Skeletal muscle satellite cell (primary cell): ENCODE data around the gene PCDHB1. TPM values are rescaled to one million over a fixed set of nuclear protein-coding genes. Genes with fewer than 3 reads are reported as not detected.

Source experiments
- H3K27me3 ChIP-seq: 2 replicates; pipeline ENCODE4 v1.7.0; 2013; ENCODE audit warnings: low read length; ENCODE audit not compliant: control insufficient read depth, insufficient read depth
- H3K36me3 ChIP-seq: 2 replicates; pipeline ENCODE4 v1.7.0; 2013; ENCODE audit warnings: mild to moderate bottlenecking, control low read depth, low read length; ENCODE audit not compliant: insufficient read depth
- H3K4me1 ChIP-seq: 2 replicates; pipeline ENCODE4 v1.7.0; 2013; ENCODE audit warnings: low read length; ENCODE audit not compliant: control insufficient read depth, insufficient read depth
- H3K4me2 ChIP-seq: 2 replicates; pipeline ENCODE4 v1.7.0; 2013; ENCODE audit warnings: mild to moderate bottlenecking, low read length
- H3K4me3 ChIP-seq: 2 replicates; pipeline ENCODE4 v1.7.0; 2013; ENCODE audit warnings: low read length
- H3K9ac ChIP-seq: 2 replicates; pipeline ENCODE4 v1.7.0; 2013; ENCODE audit warnings: mild to moderate bottlenecking, low read depth, low read length, moderate library complexity
- H3K9me3 ChIP-seq: replicated peaks from 2 replicates; pipeline ENCODE4 v1.7.0; 2013; ENCODE audit warnings: mild to moderate bottlenecking, control low read depth, low read length
- total RNA-seq: library from RNA; depleted of rRNA; stranded (reverse); fragments of >200 nt; gene quantifications from 2 replicates; pipeline ENCODE4 v1.2.3, GENCODE V29; 2012; rRNA removed

Gene PCDHB1, protein sequence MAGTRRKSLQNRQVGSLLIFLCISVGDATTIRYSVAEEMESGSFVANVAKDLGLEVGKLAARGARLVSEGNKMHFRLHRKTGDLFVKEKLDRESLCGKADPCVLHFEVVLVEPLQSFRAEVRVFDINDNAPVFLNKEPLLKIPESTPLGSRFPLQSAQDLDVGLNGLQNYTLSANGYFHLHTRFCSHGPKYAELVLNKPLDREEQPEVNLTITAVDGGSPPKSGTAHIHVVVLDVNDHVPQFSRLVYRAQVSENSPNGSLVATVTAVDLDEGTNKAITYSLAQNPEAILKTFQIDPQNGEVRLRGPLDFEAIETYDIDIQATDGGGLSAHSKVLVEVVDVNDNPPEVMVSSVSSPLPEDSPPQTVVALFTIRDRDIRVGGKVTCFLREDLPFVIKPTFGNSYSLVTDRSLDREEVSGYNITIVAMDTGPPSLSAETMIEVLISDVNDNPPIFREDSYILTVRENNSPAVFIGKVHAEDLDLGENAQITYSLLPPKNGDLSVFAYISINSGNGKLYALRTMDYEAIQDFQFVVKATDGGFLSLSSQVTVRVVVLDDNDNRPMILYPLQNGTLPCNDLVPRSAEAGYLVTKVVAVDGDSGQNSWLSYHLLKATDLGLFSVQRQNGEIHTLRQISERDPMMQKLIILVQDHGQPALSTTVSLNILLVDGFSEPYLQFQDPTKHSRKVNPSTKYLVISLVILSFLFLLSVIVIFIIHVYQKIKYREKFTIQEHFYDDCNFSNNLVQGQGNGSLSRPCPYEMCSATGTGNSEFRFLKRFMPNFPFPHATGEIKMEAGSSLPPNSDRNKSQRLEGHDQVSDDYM
- total RNA-seq, result not detected in 2 replicates

DNA sequence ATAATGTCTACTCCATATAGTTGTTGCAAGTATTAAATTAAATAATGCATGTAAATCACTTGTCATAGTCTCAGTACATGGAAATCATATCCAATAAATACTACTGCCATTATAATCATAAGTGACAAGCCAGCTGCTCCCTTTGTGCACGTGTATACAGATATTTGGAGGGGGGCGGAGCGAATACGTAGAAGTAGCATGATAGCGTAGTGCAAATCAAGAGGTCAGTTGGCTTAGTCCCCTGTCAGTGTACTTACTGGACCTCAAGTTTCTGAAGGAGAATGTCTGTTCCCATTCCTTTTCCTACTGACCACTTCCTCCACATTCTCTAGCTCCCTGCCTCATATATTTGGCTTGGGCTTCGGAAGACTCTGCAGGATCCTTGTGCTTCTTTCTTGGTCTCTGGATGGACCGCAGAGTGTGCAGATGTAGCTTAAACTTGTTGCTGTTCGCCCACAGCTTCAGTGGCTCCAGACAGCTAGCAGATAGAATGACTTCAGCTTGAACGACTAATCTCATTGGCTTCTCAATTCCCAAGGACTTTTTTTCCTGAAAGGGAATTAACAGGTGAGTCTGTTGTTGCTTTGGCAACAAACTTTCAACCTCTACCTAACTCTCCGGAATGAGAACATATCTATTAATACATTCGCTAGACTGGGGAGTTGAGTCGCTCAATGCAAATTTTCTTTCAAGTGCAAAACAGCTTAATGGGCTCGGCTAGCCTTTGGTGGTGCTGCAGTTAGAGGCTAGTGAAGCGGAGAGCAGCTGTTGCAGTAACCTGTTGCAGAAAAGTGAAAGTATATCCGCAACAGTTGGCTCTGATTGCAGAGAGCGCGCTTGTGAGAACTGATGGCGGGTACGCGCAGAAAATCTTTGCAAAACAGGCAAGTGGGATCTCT is at the start of gene PCDHB1:
TSS of gene PCDHB1 (plus strand) at position 753 of the 899 bp plus-strand sequence. CDS start at position 850, 97 bp downstream.
- Histone ChIP-seq H3K27me3 (peaks cover 8% of the 10 kb centered on the region), H3K9ac (no peak within 1 kb of the TSS), H3K4me3 (peak within 1 kb of the TSS; percentile 59), H3K36me3 (no peaks in the 10 kb centered on the region), H3K4me2 (peak within 1 kb of the TSS; percentile 66), H3K4me1 (no peaks in the 10 kb centered on the region), H3K9me3 (no peaks in the 10 kb centered on the region)

GRCh38 chr5:141001446-141001843 is 49.7 kb upstream of the PCDHB1 start:
- Histone ChIP-seq H3K4me3 (peak overlapping the region; percentile 22), H3K9ac (no peak overlapping the region), H3K4me1 (peaks cover 5% of the 10 kb centered on the region), H3K9me3 (no peaks in the 10 kb centered on the region), H3K4me2 (peak overlapping the region; percentile 69), H3K36me3 (no peaks in the 10 kb centered on the region), H3K27me3 (no peaks in the 10 kb centered on the region)

DNA sequence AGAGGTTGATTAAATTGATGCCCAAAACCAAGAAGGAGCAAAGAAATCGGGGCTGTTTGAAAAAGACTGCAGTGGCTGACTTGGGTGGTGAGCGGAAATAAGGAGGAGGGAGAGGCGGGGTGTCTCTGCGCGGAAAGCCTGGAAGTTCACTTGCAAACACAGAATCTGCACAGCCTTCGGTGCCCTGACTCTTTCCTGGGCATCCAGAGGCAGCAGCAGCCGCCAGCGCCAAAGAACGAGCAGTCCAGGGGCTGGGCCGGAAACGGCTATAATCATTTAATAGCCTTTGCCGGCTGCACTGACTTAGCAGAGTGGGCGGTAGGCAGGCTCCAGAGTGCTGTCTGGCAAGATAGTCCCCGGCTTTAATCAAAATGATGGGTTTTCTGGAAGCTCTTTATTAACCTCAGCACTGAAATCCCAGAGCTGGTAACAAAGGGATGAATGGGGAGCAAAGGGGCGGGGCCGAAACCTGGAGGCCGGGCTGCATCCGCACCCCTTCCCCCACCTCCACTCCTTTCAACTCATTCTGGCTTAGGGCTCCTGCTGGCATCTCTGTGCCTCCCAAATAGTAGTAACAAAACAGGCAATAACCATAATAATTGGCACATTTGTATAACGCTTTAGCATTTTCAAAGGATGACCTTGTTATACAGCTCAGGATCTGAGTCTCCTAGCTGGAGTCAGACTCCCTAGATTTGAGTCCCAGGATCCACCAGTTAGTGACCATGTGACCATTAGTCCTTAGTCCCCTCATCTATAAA is 49.1 kb upstream of the PCDHB1 start:
- Histone ChIP-seq H3K9ac (no peak overlapping the region), H3K4me2 (peak overlapping the region; percentile 69), H3K4me1 (peaks cover 5% of the 10 kb centered on the region), H3K27me3 (no peaks in the 10 kb centered on the region), H3K9me3 (no peaks in the 10 kb centered on the region), H3K4me3 (peak overlapping the region; percentile 22), H3K36me3 (no peaks in the 10 kb centered on the region)

DNA sequence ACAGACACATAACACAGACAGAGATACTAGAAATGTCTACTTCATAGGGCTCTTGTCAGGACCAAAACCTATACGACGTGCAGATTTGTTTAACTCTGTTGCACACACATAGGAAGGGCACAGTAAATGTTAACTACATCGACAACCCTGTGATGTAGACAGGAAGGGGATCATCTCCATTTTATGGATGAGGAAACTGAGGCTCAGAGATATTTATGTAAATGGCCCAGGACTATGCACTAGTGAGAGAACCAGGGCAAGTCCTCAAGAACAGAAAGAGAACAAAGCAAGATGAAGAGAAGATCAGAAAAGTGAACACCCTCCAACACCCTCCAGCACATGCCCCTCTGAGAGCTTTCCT is 48.6 kb upstream of the PCDHB1 start:
- Histone ChIP-seq H3K4me1 (peaks cover 5% of the 10 kb centered on the region), H3K9ac (no peak overlapping the region), H3K36me3 (no peaks in the 10 kb centered on the region), H3K27me3 (no peaks in the 10 kb centered on the region), H3K9me3 (no peaks in the 10 kb centered on the region), H3K4me2 (no peak overlapping the region), H3K4me3 (no peak overlapping the region)

GRCh38 chr5:141003031-141003430 is 48.1 kb upstream of the PCDHB1 start:
- Histone ChIP-seq H3K27me3 (no peaks in the 10 kb centered on the region), H3K36me3 (no peaks in the 10 kb centered on the region), H3K4me2 (no peak overlapping the region), H3K9me3 (no peaks in the 10 kb centered on the region), H3K4me1 (peaks cover 5% of the 10 kb centered on the region), H3K4me3 (no peak overlapping the region), H3K9ac (no peak overlapping the region)

GRCh38 chr5:141003791-141004611 is 47.2 kb upstream of the PCDHB1 start:
- Histone ChIP-seq H3K4me2 (no peak overlapping the region), H3K27me3 (no peaks in the 10 kb centered on the region), H3K9me3 (no peaks in the 10 kb centered on the region), H3K4me3 (no peak overlapping the region), H3K4me1 (peaks cover 5% of the 10 kb centered on the region), H3K9ac (no peak overlapping the region), H3K36me3 (no peaks in the 10 kb centered on the region)

GRCh38 chr5:141007791-141008190 is 43.4 kb upstream of the PCDHB1 start:
- H3K9me3 ChIP-seq, result no peaks in the 10 kb centered on the region
- no peaks in the 10 kb centered on the region for H3K36me3 ChIP-seq
- H3K4me3 ChIP-seq, result no peak overlapping the region
- no peaks in the 10 kb centered on the region for H3K4me1 ChIP-seq
- no peaks in the 10 kb centered on the region for H3K27me3 ChIP-seq
- no peak overlapping the region for H3K9ac ChIP-seq
- H3K4me2 ChIP-seq, result no peak overlapping the region

DNA sequence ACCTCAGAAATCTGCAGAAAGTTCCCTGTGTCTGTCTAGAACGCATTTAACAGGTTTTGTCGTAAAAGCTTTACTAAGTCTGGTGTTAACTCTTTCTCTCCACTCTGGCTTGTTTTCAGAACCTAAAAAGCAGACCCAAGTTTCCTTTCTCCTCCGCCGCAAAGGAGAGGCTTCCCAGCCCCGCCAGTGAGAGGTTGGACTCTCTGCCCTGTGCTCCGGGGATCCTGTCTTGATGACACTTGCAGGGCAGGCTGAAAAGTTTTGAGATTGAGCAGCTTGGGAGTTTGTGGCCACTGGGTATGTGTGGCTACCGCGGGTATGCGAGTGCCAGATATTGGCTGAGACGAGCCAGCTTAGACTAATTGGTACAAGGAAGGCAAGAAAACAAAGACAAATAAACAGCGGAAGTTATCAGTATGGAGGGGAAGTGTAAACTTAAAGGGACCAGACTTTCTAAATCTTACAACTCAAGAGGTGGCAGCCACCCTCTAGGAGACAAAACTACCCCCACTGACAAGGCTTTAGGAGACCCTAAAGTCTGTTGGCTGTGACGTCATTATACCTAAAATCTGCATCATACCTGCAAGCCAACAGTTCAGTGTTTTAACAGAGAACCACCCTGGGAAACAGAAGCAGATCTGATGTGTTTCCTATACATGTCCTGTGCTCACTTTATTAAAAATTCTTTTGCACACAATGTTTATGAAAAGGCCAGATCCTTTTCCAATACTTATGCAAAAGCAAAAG is 41.0 kb upstream of the PCDHB1 start:
- Histone ChIP-seq H3K27me3 (no peaks in the 10 kb centered on the region), H3K4me1 (no peaks in the 10 kb centered on the region), H3K4me3 (no peak overlapping the region), H3K9ac (no peak overlapping the region), H3K36me3 (no peaks in the 10 kb centered on the region), H3K4me2 (no peak overlapping the region), H3K9me3 (no peaks in the 10 kb centered on the region)

DNA sequence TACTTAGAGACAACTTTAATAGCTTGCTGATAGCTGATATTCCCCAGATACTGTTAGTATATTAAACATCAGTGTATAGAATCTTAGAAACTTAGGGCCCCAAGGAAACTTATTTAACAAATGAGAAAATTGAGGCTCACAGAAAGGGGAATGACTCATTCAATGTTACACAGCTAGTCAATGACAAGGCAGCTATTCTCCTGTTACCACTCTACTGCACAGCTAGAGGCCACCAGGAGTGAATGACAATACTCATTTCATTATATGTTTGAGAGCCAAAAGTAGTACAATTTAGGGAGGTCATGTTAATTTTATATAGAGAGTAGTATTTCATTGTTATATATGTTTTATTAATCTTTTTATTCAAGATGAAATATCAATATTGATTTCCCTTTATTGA is 33.2 kb upstream of the PCDHB1 start:
- Histone ChIP-seq H3K4me3 (no peak overlapping the region), H3K36me3 (no peaks in the 10 kb centered on the region), H3K4me1 (no peaks in the 10 kb centered on the region), H3K9me3 (no peaks in the 10 kb centered on the region), H3K27me3 (no peaks in the 10 kb centered on the region), H3K4me2 (no peak overlapping the region), H3K9ac (no peak overlapping the region)

DNA sequence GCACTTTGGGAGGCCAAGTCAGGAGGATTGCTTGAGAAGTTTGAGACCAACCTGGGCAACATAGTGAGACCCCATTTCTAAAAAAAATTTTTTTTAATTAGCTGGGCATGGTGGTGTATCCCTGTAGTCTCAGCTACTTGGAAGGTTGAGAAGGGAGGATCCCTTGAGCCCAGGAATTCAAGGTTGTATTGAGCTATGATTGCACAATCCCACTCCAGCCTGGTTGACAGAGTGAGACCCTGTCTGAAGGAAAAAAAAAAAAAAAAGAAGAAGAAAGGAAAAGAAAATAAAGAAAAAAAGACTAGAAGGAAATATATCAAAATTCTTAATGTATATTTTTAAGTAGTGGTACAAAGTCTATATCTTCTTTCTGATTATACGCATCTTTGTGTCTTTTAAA is 28.8 kb upstream of the PCDHB1 start:
- no peaks in the 10 kb centered on the region for H3K4me1 ChIP-seq
- no peak overlapping the region for H3K9ac ChIP-seq
- no peak overlapping the region for H3K4me3 ChIP-seq
- no peaks in the 10 kb centered on the region for H3K9me3 ChIP-seq
- no peak overlapping the region for H3K4me2 ChIP-seq
- no peaks in the 10 kb centered on the region for H3K27me3 ChIP-seq
- H3K36me3 ChIP-seq, result no peaks in the 10 kb centered on the region
